Measurements from ENCODE around the gene ADAMTSL4. TPM values are rescaled to one million over a fixed set of nuclear protein-coding genes. Genes with fewer than 3 reads are reported as not detected.
A peak's percentile ranks its signal among the peaks of the same experiment; 100 is the strongest.

The ADAMTSL4 gene
- total RNA-seq, 4 donors from 2014 or later, result 5.6 to 30.0 (median 10.7) TPM

GRCh38 chr1:150551784-150552127, 2.5 kb downstream of the ADAMTSL4 start:
- Histone ChIP-seq H3K9me3 (no peaks in the 10 kb centered on the region), H3K27ac (peak overlapping the region; percentile 81 to 92 (median 90)), H3K4me1 (peaks cover 28 to 35% of the 10 kb centered on the region in 2 donors), H3K4me3 (no peak overlapping the region), H3K27me3 (no peaks in the 10 kb centered on the region), H3K36me3 (no peaks in the 10 kb centered on the region)
- DNase-seq, result no peak
- in situ Hi-C loops (cut with MboI; ENCODE audit: low sequenced_read_pairs in 4 of 4) (no loop called here), intact Hi-C loops (cut with DNase I; ENCODE audit: low total_unique reads) (no loop called here)
- no peak for ATAC-seq
- no peak for TF ChIP-seq POLR2A (IDR thresholded peaks at IDR 0.05)
- TF ChIP-seq, protein P1, sequence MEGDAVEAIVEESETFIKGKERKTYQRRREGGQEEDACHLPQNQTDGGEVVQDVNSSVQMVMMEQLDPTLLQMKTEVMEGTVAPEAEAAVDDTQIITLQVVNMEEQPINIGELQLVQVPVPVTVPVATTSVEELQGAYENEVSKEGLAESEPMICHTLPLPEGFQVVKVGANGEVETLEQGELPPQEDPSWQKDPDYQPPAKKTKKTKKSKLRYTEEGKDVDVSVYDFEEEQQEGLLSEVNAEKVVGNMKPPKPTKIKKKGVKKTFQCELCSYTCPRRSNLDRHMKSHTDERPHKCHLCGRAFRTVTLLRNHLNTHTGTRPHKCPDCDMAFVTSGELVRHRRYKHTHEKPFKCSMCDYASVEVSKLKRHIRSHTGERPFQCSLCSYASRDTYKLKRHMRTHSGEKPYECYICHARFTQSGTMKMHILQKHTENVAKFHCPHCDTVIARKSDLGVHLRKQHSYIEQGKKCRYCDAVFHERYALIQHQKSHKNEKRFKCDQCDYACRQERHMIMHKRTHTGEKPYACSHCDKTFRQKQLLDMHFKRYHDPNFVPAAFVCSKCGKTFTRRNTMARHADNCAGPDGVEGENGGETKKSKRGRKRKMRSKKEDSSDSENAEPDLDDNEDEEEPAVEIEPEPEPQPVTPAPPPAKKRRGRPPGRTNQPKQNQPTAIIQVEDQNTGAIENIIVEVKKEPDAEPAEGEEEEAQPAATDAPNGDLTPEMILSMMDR (IDR thresholded peaks at IDR 0.05 in 4 of 5, conservative IDR thresholded peaks at IDR 0.05 in 1 of 5), result no peak

DNA sequence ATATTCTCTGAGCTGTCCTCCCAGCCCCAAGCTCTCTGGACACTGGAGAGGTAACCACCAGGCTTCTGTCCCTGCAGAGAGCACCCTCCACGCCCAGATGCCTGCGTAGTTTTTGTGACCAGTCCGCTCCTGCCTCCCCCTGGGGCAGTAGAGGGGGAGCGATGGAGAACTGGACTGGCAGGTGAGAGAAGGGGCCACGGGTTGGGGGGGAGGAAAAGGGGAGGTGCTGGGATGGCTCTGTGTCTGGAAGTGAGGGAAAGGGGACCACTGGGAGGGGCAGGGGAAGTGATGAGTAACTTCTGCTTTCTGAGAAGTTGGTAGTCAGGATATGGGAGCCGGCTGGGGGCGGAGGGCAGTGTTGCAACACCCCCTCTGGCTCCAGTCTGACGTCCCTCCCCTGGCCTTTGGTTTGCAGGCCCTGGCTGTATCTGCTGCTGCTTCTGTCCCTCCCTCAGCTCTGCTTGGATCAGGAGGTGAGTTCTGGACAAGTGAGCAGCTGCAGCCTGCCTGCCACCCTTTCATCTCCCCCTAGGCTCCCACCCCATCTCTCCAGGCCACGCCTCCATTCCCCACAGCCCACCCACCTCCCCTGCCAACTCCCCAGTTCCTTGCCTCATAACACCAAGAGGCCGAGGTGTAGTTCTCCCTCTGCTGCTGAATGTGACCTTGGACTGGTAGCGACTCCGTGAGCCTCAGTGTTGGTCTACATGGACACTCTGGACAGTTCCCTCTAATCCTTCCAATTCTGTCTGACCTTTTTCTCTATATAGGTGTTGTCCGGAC, 3.1 kb downstream of the ADAMTSL4 start:
- ATAC-seq (peak; percentile 13 to 36), DNase-seq (peak; percentile 70 to 86)
- Histone ChIP-seq H3K4me1 (peaks cover 28 to 35% of the 10 kb centered on the region in 2 donors), H3K9me3 (no peaks in the 10 kb centered on the region), H3K4me3 (no peak overlapping the region), H3K27ac (peak overlapping the region; percentile 81 to 92 (median 90)), H3K36me3 (no peaks in the 10 kb centered on the region), H3K27me3 (no peaks in the 10 kb centered on the region)
- intact Hi-C loops (cut with DNase I; ENCODE audit: low total_unique reads) (no loop called here), in situ Hi-C loops (cut with MboI; ENCODE audit: low sequenced_read_pairs in 4 of 4) (no loop called here)
- TF ChIP-seq POLR2A (IDR thresholded peaks at IDR 0.05), result peak in 1 of 2 donors; percentile 26
- TF ChIP-seq, protein P1 (IDR thresholded peaks at IDR 0.05 in 4 of 5, conservative IDR thresholded peaks at IDR 0.05 in 1 of 5), result no peak

DNA sequence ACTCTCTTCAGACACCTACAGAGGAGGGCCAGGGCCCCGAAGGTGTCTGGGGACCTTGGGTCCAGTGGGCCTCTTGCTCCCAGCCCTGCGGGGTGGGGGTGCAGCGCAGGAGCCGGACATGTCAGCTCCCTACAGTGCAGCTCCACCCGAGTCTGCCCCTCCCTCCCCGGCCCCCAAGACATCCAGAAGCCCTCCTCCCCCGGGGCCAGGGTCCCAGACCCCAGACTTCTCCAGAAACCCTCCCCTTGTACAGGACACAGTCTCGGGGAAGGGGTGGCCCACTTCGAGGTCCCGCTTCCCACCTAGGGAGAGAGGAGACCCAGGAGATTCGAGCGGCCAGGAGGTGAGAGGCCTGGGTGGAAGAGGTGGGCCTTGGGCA, 3.7 kb downstream of the ADAMTSL4 start:
- no peak overlapping the region for H3K4me3 ChIP-seq
- TF ChIP-seq, protein P1 (IDR thresholded peaks at IDR 0.05 in 4 of 5, conservative IDR thresholded peaks at IDR 0.05 in 1 of 5), result no peak
- TF ChIP-seq POLR2A (IDR thresholded peaks at IDR 0.05), result no peak
- H3K27ac ChIP-seq, result peak overlapping the region; percentile 81 to 92 (median 90)
- in situ Hi-C loops (cut with MboI; ENCODE audit: low sequenced_read_pairs in 4 of 4) (no loop called here), intact Hi-C loops (cut with DNase I; ENCODE audit: low total_unique reads) (no loop called here)
- peaks cover 28 to 35% of the 10 kb centered on the region in 2 donors for H3K4me1 ChIP-seq
- ATAC-seq, result no peak
- no peaks in the 10 kb centered on the region for H3K36me3 ChIP-seq
- no peaks in the 10 kb centered on the region for H3K27me3 ChIP-seq
- H3K9me3 ChIP-seq, result no peaks in the 10 kb centered on the region
- no peak for DNase-seq

GRCh38 chr1:150553392-150554085, 4.3 kb downstream of the ADAMTSL4 start:
- ATAC-seq, result no peak
- in situ Hi-C loops (cut with MboI; ENCODE audit: low sequenced_read_pairs in 4 of 4), result no loop called here
- intact Hi-C loops (cut with DNase I; ENCODE audit: low total_unique reads), result no loop called here

More at GRCh38 chr1:150553392-150554085, 4.3 kb downstream of the ADAMTSL4 start:
- Histone ChIP-seq H3K9me3 (no peaks in the 10 kb centered on the region), H3K27ac (peak overlapping the region; percentile 81 to 92 (median 90)), H3K4me1 (peaks cover 25 to 29% of the 10 kb centered on the region in 2 donors), H3K4me3 (no peak overlapping the region), H3K36me3 (no peaks in the 10 kb centered on the region), H3K27me3 (no peaks in the 10 kb centered on the region)
- no peak for DNase-seq
- TF ChIP-seq, protein P1 (IDR thresholded peaks at IDR 0.05 in 4 of 5, conservative IDR thresholded peaks at IDR 0.05 in 1 of 5), result no peak
- TF ChIP-seq POLR2A (IDR thresholded peaks at IDR 0.05), result no peak

All from gastrocnemius medialis (tissue), 4 donors.